Uterus (tissue), 2 donors: ENCODE measurements around the gene NUP50.

Experiments
- CTCF ChIP-seq, 4 experiments: fragments of 200-600 bp in 2 of 4; fragments of 450-650 bp in 2 of 4; sonication (generic) in 2 of 4; IDR thresholded peaks; one replicate each; pipeline ENCODE4 v1.5.1; 2016 to 2019; ENCODE audit warnings: antibody characterized with exemption in 4 of 4, mild to moderate bottlenecking in 2 of 4, moderate library complexity in 1 of 4
- POLR2A ChIP-seq, 2 donors: fragments of 450-650 bp; IDR thresholded peaks; one replicate each; pipeline ENCODE4 v1.6.1; 2016; ENCODE audit warnings: antibody characterized with exemption in 2 of 2, mild to moderate bottlenecking in 1 of 2, moderate library complexity in 1 of 2

GRCh38 chr22:45233386-45233785 is 69.7 kb downstream of the NUP50 start:
- TF ChIP-seq CTCF (IDR thresholded peaks at IDR 0.05): no peak
- no peak for TF ChIP-seq POLR2A (IDR thresholded peaks at IDR 0.05)
